Lower leg skin (tissue), 3 donors: ENCODE data around the gene TRPV2.

Source experiments
- POLR2A ChIP-seq, 2 donors: fragments of 450-650 bp; IDR thresholded peaks; one replicate each; pipeline ENCODE4 v1.6.1; 2016 to 2017; ENCODE audit warnings: antibody characterized with exemption in 2 of 2, mild to moderate bottlenecking in 1 of 2, moderate library complexity in 1 of 2
- TF ChIP-seq, protein P1 (sequence below), 3 donors: fragments of 450-650 bp; IDR thresholded peaks; one replicate each; pipeline ENCODE4 v1.5.1; 2016; ENCODE audit warnings: antibody characterized with exemption in 3 of 3, mild to moderate bottlenecking in 3 of 3, moderate library complexity in 2 of 3

DNA sequence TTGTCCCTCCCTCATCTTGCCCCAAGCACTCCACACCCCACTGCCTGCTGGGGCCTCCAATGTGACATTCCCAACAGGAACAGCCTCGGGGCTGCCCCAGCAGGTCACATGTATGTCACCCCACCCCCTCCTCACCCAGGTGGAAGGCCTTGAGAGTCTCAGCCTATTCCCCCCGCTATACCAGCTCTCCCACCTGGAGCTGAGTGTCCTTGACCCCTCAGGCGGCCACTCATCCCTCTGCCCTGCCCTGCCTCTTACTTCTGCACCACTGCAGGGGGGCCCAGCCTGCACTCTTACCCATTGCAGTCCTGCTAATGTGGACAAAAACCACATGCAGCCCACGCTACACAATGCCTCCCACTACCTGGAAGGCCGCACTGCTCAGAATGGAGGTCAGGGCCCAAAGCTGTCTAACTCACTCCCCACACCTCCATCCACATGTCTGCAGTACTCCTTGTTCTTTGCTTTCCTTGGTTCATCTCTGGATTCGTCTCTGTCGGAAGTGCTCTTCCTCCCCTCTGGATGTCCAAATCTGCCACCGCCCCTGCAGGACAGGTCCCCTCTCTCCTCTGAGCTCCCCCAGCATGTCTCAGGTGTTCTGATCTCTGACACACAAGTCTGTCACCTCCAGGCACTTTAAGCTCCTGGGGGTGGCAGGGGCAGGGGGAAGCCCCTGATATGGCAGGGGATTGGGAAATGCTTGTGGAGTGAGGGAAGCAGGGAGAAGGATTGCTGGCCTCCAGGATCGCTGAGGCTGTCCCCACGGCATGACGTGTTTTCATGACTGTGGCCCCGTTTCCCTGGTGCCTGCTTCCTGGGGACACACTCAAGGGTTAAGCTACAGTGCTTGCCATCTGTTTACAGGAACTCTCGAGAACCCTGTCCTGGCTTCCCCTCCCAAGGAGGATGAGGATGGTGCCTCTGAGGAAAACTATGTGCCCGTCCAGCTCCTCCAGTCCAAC is 20.8 kb downstream of the TRPV2 start:
- TF ChIP-seq, protein P1, sequence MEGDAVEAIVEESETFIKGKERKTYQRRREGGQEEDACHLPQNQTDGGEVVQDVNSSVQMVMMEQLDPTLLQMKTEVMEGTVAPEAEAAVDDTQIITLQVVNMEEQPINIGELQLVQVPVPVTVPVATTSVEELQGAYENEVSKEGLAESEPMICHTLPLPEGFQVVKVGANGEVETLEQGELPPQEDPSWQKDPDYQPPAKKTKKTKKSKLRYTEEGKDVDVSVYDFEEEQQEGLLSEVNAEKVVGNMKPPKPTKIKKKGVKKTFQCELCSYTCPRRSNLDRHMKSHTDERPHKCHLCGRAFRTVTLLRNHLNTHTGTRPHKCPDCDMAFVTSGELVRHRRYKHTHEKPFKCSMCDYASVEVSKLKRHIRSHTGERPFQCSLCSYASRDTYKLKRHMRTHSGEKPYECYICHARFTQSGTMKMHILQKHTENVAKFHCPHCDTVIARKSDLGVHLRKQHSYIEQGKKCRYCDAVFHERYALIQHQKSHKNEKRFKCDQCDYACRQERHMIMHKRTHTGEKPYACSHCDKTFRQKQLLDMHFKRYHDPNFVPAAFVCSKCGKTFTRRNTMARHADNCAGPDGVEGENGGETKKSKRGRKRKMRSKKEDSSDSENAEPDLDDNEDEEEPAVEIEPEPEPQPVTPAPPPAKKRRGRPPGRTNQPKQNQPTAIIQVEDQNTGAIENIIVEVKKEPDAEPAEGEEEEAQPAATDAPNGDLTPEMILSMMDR (IDR thresholded peaks at IDR 0.05): no peak
- TF ChIP-seq POLR2A (IDR thresholded peaks at IDR 0.05): no peak
